ENCODE measurements around the gene PTK6. TPM values are rescaled to one million over a fixed set of nuclear protein-coding genes. Genes with fewer than 3 reads are reported as not detected.

The PTK6 gene
- total and polyA plus RNA-seq, 2 of the 13 experiments (the other 11 are each of a cell fraction or from before 2014, with no cell fraction given), result 0.08 TPM; not detected in 1

DNA sequence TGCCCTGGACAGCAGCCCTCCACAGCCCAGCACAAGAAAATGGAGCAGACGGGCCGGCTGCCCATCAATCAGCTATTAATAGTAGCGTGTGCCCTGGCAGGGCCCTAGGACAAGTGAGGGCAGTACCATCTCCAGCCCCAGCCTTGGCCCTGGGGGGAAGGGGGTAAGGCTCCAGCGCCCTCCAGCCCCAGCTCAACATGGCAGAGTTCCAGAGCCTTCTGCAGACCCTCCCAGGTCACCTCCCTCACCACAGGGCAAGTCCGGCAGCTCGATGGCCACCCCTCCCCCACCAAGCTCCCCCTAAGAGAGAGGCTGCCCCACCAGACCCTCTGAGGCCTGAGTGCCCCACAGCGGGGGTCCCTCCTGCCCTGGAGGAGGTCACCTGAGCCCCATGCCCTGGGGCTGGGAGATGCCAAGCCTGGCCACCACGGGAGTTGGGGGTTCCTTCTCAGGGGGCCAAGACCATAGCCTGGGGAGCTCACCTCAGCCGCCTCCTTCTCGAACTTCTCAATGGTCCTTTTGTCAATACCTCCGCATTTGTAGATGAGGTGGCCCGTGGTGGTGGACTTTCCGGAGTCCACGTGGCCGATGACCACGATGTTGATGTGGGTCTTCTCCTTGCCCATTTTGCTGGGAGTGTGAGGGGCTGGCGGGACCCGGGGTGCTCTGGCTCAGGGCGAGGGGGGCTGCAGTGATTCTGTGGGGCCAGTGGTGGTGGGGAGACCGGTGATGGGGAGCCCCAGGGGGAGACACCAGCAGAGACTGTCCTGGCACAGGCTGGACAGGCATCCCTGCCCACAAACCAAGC lies 39.8 kb downstream of the PTK6 start:
- Histone ChIP-seq H3K4me3 (replicated peaks in 1 of 3; ENCODE audit: insufficient read depth in 1 of 3, low read depth in 2 of 3, low read length in 3 of 3) (no peak overlapping the region; a peak in 1 of 6 replicates), H3K36me3 (replicated peaks in 1 of 2; ENCODE audit: control insufficient read depth in 1 of 2, insufficient read depth in 2 of 2, low read length in 2 of 2) (no peaks in the 10 kb centered on the region), H3K4me2 (ENCODE audit: low read depth, low read length) (no peak overlapping the region), H2AFZ (ENCODE audit: low read length) (no peak overlapping the region), H3K9ac (ENCODE audit: insufficient read depth, low read depth, low read length) (no peak overlapping the region), H3K27ac (ENCODE audit: extremely low read length, insufficient read depth, low read length) (no peak overlapping the region), H3K4me1 (ENCODE audit: insufficient read depth, low read length) (0 out of 2 replicates have a peak, but pooled peaks cover 5% of the 10 kb centered on the region), H4K20me1 (ENCODE audit: insufficient read depth, low read length) (peaks cover 6% of the 10 kb centered on the region; the same call in 1 of the 2 replicates), H3K9me3 (ENCODE audit: low read length) (no peaks in the 10 kb centered on the region), H3K27me3 (ENCODE audit: control insufficient read depth in 1 of 2, insufficient read depth in 2 of 2, low read length in 2 of 2) (peaks cover 37 to 74% of the 10 kb centered on the region in 2 experiments), H3K79me2 (ENCODE audit: insufficient read depth, low read length) (no peaks in the 10 kb centered on the region)
- intact Hi-C loops (cut with micrococcal nuclease; ENCODE audit: unreplicated experiment) (no loop called here), in situ Hi-C loops (cut with HindIII; ENCODE audit: extremely low pct_ligation_motif_present, low pct_unique_long_range_greater_than_20kb) (no loop called here)
- DNase-seq (ENCODE audit: low spot score), result no peak
- POLR2A ChIA-PET, result no interaction called here
- BruUV-seq (replicated peaks), result no TSS peak
- TF ChIP-seq AGO1 (IDR thresholded peaks at IDR 0.05; ENCODE audit: low read depth, low read length, poor library complexity, severe bottlenecking), result peak; percentile 1
- 0 out of 2 replicates have a peak, but pooled peaks have one; percentile 16 for TF ChIP-seq ZNF788 (CRISPR knock-in tag; IDR thresholded peaks at IDR 0.05; ENCODE audit: borderline replicate concordance)
- TF ChIP-seq HNRNPL (IDR thresholded peaks at IDR 0.05; ENCODE audit: low read depth, low read length), result 0 out of 2 replicates have a peak, but pooled peaks have one; percentile 4
- no peak for TF ChIP-seq NCOA5 (CRISPR knock-in tag; IDR thresholded peaks at IDR 0.05)
- ATAC-seq, result no peak
- CTCF ChIA-PET (ENCODE audit: low intra/inter-chr PET ratio, low total read pairs), result no interaction called here
- FAIRE-seq, result no peak
- WGBS (ENCODE audit: low lambda C conversion rate), result 26% methylated on average over 20 of the region's 20 CpGs

DNA sequence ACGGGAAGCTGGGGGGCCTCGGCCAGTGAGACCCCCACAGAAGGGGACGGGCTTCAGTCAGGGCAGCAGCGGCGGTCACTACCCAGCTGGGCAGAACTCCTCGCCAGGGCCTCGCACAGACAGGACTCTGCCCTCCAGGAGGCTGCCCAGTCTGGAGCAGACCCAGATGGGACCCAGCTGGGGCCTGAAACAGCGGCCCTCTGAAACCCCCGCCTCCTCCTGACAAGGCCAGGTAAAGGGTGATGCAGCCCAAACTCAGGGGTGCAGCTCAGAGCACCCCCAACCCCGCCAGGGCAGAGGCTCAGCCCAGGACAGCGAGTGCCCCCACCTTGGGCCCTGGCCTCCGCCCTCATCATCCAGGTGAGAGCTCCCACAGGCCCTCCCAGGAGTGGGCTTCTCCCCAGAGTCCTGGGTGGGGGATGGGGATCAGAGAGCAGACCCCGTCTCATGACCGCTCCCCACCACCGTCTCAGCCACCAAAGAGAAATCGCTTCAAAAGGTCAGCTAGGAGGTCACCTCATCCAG lies 40.5 kb downstream of the PTK6 start:
- peak; percentile 40 for ATAC-seq
- no peaks in the 10 kb centered on the region for H3K36me3 ChIP-seq (replicated peaks in 1 of 2; ENCODE audit: control insufficient read depth in 1 of 2, insufficient read depth in 2 of 2, low read length in 2 of 2)
- DNase-seq (ENCODE audit: low spot score), result no peak
- H3K27ac ChIP-seq (ENCODE audit: extremely low read length, insufficient read depth, low read length), result no peak overlapping the region
- CTCF ChIA-PET (ENCODE audit: low intra/inter-chr PET ratio, low total read pairs), result interaction anchor here (1.1 to 1.4 kb wide), 2 partner anchors 23 to 41 kb away, joined by 4 read pairs; partner anchors contain the start of gene PTK6
- H3K9ac ChIP-seq (ENCODE audit: insufficient read depth, low read depth, low read length), result no peak overlapping the region
- no peaks in the 10 kb centered on the region for H3K79me2 ChIP-seq (ENCODE audit: insufficient read depth, low read length)
- FAIRE-seq, result no peak
- peaks cover 6% of the 10 kb centered on the region; the same call in 1 of the 2 replicates for H4K20me1 ChIP-seq (ENCODE audit: insufficient read depth, low read length)
- intact Hi-C loops (cut with micrococcal nuclease; ENCODE audit: unreplicated experiment) (no loop called here), in situ Hi-C loops (cut with HindIII; ENCODE audit: extremely low pct_ligation_motif_present, low pct_unique_long_range_greater_than_20kb) (no loop called here)
- peak overlapping the region in 1 of 3 experiments; percentile 39; a peak in 1 of 6 replicates for H3K4me3 ChIP-seq (replicated peaks in 1 of 3; ENCODE audit: insufficient read depth in 1 of 3, low read depth in 2 of 3, low read length in 3 of 3)
- 0 out of 2 replicates have a peak, but pooled peaks cover 5% of the 10 kb centered on the region for H3K4me1 ChIP-seq (ENCODE audit: insufficient read depth, low read length)
- POLR2A ChIA-PET, result no interaction called here
- H3K9me3 ChIP-seq (ENCODE audit: low read length), result no peaks in the 10 kb centered on the region
- no TSS peak for BruUV-seq (replicated peaks)
- H3K4me2 ChIP-seq (ENCODE audit: low read depth, low read length), result peak overlapping the region; percentile 58
- WGBS (ENCODE audit: low lambda C conversion rate), result 33% methylated on average over 12 of the region's 16 CpGs
- no peak overlapping the region for H2AFZ ChIP-seq (ENCODE audit: low read length)
- H3K27me3 ChIP-seq (ENCODE audit: control insufficient read depth in 1 of 2, insufficient read depth in 2 of 2, low read length in 2 of 2), result peaks cover 35 to 69% of the 10 kb centered on the region in 2 experiments
- TF ChIP-seq RBAK (CRISPR knock-in tag; IDR thresholded peaks at IDR 0.05), result no peak
- TF ChIP-seq CBX5 (CRISPR knock-in tag; IDR thresholded peaks at IDR 0.05; ENCODE audit: borderline replicate concordance), result no peak
- no peak for TF ChIP-seq ZBTB39 (CRISPR knock-in tag; IDR thresholded peaks at IDR 0.05)
- TF ChIP-seq SUZ12 (IDR thresholded peaks at IDR 0.05; ENCODE audit: low read depth, low read length), result no peak
- TF ChIP-seq, protein P1, sequence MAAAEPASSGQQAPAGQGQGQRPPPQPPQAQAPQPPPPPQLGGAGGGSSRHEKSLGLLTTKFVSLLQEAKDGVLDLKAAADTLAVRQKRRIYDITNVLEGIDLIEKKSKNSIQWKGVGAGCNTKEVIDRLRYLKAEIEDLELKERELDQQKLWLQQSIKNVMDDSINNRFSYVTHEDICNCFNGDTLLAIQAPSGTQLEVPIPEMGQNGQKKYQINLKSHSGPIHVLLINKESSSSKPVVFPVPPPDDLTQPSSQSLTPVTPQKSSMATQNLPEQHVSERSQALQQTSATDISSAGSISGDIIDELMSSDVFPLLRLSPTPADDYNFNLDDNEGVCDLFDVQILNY (CRISPR knock-in tag; conservative IDR thresholded peaks at IDR 0.05), result no peak

All from HepG2 (cell line).